ENCODE measurements around the gene DAPK3. TPM values are rescaled to one million over a fixed set of nuclear protein-coding genes. Genes with fewer than 3 reads are reported as not detected.

The DAPK3 gene
- total RNA-seq, 4 donors from 2014 or later: 58.8 to 87.7 (median 70.3) TPM

- H3K36me3 ChIP-seq: peaks cover 17 to 42% (median 38%) of the 10 kb centered on the region in 3 donors
- peaks cover 3 to 68% (median 29%) of the 10 kb centered on the region in 4 donors for H3K4me1 ChIP-seq
- peak; percentile 82 to 88 for DNase-seq (ENCODE audit: low spot score in 2 of 2)
- 0 to 1% methylated on average over 49 to 54 of the region's 80 CpGs for WGBS, 2 donors
- peak within 1 kb of the TSS; percentile 61 to 99 (median 84) for H3K4me3 ChIP-seq
- no peaks in the 10 kb centered on the region for H3K27me3 ChIP-seq
- peak in 2 of 5 experiments; percentile 59 to 60 for TF ChIP-seq CTCF (IDR thresholded peaks at IDR 0.05)
- peak; percentile 96 to 100 for TF ChIP-seq EP300 (IDR thresholded peaks at IDR 0.05)
- peak; percentile 98 to 100 for TF ChIP-seq POLR2A (IDR thresholded peaks at IDR 0.05)
- H3K27ac ChIP-seq: peak within 1 kb of the TSS; percentile 89 to 96 (median 92)
- no peaks in the 10 kb centered on the region for H3K9me3 ChIP-seq
Measured at GRCh38 chr19:3984908-3985642, 14.2 kb upstream of the DAPK3 start, which contains the start of gene EEF2. EEF2 (minus strand) TSS chr19:3985463; CDS start chr19:3985380, 83 bp downstream.

GRCh38 chr19:3984584-3984907 is 13.6 kb upstream of the DAPK3 start:
- Histone ChIP-seq H3K36me3 (peaks cover 18 to 47% (median 43%) of the 10 kb centered on the region in 3 donors), H3K27me3 (no peaks in the 10 kb centered on the region), H3K4me3 (peak overlapping the region; percentile 61 to 99 (median 84)), H3K27ac (peak overlapping the region; percentile 89 to 96 (median 92)), H3K4me1 (peaks cover 3 to 69% (median 29%) of the 10 kb centered on the region in 4 donors), H3K9me3 (no peaks in the 10 kb centered on the region)
- TF ChIP-seq CTCF (IDR thresholded peaks at IDR 0.05) (no peak), EP300 (IDR thresholded peaks at IDR 0.05) (no peak)
- no peak for DNase-seq (ENCODE audit: low spot score in 2 of 2)
- WGBS, 2 donors: 0% methylated on average over 10 of the region's 10 CpGs

GRCh38 chr19:3983936-3984583 is 13.2 kb upstream of the DAPK3 start:
- Histone ChIP-seq H3K9me3 (no peaks in the 10 kb centered on the region), H3K27ac (peak overlapping the region; percentile 89 to 96 (median 92)), H3K4me3 (peak overlapping the region; percentile 61 to 99 (median 84)), H3K27me3 (no peaks in the 10 kb centered on the region), H3K36me3 (peaks cover 22 to 52% (median 48%) of the 10 kb centered on the region in 3 donors), H3K4me1 (peaks cover 3 to 69% (median 29%) of the 10 kb centered on the region in 4 donors)
- TF ChIP-seq EP300 (IDR thresholded peaks at IDR 0.05) (peak in 1 of 2 donors; percentile 6), CTCF (IDR thresholded peaks at IDR 0.05) (no peak), POLR2A (IDR thresholded peaks at IDR 0.05) (no peak)
- no peak for DNase-seq (ENCODE audit: low spot score in 2 of 2)
- WGBS, 2 donors: 23 to 32% methylated on average over 13 to 22 of the region's 30 CpGs

- DNase-seq (ENCODE audit: low spot score in 2 of 2): no peak
- peak overlapping the region; percentile 20 to 96 (median 92) for H3K27ac ChIP-seq
- peak overlapping the region in 3 of 4 donors; percentile 61 to 93 (median 74) for H3K4me3 ChIP-seq
- H3K4me1 ChIP-seq: peaks cover 3 to 69% (median 29%) of the 10 kb centered on the region in 4 donors
- no peaks in the 10 kb centered on the region for H3K27me3 ChIP-seq
- no peak for TF ChIP-seq POLR2A (IDR thresholded peaks at IDR 0.05)
- TF ChIP-seq EP300 (IDR thresholded peaks at IDR 0.05): no peak
- TF ChIP-seq CTCF (IDR thresholded peaks at IDR 0.05): no peak
- H3K9me3 ChIP-seq: no peaks in the 10 kb centered on the region
- WGBS, 2 donors: 61 to 65% methylated on average over 7 of the region's 7 CpGs
- peaks cover 23 to 57% (median 53%) of the 10 kb centered on the region in 3 donors for H3K36me3 ChIP-seq
Measured at GRCh38 chr19:3983542-3983914, 12.6 kb upstream of the DAPK3 start.
